Activated CD4-positive, alpha-beta T cell treated with anti-CD3 and anti-CD28 coated beads for 24 hours (primary cell): ENCODE measurements around the gene DIRAS1.
"Not testable (repeated sequence)": the region's sequence is repeated elsewhere in the genome, so short reads cannot be mapped to it uniquely, and the experiment has no call there.

Experiments used
- DNase-seq, 2 donors: peaks; one replicate each; pipeline ENCODE4 v3.0.0-alpha.2; 2020; ENCODE audit warnings: low read depth in 2 of 2

DIRAS1 gene

DNA sequence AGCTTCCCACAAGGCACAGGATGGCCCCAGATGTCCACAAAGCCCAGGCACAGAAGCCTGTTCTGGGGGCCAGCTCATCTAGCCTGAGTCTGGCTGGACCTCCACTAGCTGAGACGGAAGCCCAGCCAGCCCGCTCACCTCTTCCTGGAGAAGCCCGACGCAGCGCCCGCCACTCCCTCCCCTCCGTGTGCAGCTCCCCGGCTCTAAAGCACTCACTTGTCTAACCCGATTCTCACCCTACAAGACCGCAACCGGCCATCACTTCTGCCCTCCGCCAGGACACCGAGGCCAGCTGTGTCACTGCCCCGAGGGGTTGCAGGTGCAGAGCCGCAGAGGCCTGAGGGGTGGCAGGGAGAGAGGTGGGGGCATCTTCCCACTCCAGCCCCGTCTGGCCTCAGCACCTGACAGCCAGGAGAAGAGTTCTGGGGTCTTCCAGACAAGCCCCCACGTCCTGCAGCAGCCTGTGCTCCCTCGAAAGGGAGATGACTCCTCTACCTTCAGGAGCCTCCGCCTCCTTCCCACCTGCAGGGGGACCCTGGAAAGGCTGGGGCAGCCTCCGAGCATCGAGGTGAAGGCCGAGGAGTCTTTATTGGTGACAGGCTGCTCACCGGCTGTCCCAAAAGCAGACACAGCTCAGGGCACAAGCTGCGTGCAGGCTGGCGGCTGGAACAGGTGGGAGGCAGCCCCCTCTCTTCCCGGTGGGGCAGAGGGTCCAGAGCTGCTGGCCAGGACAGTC is 5.9 kb upstream of the DIRAS1 start:
- no peak for DNase-seq

DNA sequence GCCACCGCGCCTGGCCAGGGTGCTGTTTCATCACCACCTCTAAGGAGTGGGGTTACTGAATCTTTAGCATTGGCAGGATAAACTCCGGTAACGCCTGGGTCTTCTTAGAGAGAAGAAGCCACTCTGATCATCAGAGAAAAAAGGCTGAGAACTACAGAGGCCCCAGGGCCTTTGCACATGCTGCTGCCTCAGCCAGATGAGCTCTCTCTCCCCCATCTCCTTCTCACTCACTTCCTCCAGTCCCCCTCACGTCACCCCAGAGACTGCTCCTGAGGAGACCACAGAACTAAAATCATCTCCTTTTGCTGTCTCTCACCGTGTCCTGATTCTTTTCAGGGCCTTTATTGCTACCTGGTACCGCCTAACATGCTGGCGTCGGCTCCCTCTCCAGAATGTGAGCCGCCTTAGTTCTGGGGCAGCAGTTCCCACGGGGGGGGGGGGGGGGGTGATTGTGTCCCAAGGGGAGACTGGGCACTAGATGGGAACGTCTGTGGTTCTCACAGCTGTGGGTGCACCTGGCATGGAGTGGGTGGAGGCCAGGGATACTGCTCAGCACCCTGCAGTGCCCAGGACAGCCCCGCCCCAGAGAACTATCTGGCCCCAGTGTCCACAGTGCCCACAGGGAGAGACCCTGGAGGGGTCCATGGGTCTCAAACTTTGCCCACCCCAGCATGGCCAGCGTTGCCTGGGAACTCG is 5.1 kb upstream of the DIRAS1 start:
- no peak for DNase-seq

DNA sequence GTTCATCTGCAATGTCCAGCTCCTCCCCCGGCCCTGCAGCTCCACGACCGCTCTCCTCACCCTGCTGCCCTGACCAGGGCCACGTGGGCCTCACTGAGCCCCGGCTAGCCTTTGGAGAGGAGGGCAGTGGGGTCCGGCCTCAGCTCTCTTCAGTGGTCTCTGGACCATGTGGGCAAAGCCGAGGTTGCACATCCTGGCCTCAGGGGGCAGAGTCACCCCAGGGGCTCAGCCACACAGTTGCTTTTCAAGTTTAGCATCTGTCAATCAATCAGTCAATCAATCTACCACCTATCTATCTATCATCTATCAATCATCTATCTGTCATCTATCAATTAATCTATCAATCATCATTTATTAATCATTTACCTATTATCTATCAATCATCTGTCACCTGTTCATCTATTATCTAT is 3.0 kb upstream of the DIRAS1 start:
- DNase-seq = no peak

DNA sequence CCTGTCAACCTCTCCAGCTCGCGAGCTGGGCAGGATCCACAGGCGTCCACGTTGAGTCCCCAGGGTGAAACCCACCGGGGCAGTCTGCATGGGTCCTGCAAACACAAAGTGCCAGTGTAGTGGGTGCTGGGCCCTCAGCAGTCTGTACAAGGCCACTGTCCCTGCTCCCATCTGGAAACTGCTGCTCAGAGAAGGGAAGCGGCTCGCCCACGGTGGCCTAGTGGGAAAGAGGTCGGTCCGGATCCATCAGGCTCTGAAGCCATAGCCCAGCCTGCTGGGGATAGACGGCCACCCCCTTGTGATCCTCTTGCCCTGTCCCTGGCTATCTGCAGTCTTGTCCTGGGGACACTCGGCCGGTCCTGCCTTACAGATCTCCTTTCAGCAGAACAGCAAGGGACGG is 2.6 kb upstream of the DIRAS1 start:
- DNase-seq = no peak

DNA sequence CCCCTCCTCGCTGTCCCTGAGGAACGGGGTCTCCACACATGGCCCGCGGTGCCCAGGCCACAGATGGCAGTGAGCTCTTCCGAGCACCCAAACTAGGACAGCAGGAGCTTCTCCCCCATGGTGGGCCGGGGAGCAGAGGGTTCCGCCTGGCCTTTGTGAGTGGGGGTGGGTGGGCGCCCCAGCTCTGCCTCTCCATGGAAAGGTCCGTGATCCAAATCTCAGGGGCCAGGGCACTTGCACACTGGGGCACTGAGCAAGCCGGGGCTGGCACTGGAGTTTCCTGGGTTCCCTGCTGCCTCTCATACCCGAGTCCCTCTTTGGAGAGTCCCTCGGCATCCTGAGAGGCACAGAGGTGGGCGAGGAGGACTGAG is 2.2 kb upstream of the DIRAS1 start:
- no peak for DNase-seq

DNA sequence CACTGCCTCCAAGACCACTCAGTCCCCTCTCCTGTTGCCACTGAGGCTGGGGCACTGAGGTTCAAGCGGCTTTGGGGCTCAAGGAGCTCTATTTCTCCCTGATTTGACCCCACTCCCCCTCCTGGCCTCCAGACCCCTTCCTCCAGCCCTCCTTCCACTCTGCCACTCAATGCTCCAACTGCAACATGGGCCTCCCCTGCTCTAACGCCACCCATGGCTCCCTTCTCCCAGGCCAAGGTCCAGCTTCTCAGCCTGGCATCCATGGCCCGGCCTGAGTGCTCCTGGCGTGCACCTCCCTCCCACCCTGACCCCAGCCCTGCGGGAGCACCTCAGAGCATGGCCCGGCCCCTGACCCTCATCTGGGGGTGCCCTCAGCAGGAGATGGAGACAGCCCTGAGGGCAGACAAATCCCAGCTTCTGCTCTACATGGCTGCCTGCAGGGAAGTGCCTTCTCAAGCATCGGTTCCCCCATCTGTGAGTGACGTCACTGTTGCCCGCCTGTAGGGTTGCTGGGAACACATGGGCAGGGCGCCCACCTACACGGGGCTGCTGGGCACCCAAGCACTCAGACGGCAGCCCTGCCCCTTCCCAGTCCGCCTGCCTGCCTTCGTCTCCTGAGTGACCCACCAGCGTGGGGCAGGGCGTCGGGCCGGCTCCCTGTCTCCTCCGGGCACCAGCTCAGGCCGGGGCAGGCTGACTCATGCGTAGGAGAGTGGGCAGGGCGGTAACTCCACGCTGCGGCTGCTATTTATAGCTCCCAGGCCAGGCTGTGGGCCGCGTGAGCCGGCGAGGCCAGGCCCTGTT is 1.6 kb upstream of the DIRAS1 start:
- no peak for DNase-seq

DNA sequence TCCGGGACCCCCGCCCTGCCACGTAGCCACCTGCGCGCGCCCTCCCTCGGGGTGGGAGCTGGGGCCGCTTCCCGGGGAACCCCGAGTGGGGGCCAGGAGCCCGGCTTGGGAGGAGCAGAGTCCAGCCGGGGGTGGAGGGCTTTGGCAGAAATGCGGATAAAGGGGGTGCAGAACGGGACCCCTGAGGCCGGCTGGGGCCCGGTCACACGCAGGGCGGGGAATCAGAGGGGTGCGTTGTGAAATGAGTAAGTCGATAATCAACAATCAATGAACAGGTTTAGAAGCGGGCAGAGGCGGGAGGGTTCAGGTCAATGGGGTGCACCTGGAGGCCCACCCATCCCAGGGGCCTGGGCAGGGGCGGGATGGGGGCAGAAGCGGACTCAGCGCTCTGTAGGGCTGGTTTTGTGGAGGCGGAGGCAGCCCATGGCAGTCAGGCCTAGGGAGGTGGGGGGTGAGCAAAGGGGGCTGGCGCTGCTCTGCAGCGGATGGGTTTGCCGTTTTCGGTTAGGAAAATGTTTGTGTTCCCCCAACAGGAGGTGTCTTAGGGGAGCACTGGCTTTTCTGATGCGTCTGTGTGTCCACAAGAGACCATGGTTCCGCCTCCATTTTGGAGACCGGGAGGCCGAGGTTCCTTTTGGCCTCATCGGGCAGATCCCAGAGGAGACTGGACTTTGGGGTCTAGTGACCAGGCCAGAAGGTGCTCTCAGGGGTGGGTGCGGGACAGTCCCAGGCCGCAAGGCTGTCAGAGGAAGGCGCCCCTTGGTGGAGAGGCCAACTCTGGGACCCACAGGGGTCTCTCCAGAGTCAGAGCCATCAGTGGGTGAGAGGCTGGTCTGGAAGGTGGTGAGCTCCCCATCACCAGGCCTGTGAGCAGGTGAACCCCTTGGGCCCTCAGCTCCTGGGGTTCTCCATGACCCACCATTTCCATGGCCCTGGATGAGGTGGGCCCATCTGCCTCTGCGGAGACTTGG is 683 bp upstream of the DIRAS1 start:
- no peak for DNase-seq

DNA sequence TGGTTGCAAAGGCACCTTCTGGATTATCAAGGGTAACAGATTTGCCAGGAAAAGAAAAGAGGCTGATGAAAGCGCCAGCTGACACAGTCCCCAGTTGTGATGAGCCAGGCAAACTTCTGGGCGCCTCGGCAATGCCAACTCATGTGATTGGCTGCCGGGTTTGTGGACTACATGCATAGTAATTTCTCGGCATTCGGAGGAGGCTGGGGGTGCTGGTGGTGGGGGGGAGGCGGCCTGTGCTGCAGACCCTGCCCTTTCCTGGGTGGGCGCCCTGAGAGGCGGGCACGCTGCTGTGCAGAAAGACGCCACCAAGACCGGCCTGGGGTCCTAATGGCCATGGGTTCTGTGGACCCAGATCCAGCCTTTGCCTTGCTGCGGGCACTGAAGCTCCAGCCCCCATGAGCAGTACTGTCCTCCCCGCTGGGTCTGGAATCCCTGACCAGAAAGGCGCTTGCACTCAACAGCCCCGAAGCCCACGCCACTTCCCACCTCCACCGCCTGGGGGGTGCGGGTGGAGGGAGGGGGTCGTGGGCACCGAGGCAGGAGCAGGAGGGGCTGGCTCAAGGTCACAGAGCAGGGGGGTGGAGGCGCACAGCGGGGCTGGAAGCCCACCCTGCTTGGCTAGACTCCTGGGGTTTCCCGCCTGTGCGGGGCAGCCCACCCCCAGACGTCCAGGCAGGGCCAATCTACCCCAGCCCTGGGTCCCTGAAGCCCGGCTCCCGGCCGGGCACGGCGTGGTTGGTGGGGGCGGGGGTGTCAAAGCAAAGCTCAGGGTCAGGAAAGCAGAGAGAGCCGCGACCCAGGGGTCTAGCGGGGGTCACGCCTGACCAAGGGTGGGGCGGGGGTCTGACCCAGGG is 1.0 kb downstream of the DIRAS1 start:
- DNase-seq = no peak

DNA sequence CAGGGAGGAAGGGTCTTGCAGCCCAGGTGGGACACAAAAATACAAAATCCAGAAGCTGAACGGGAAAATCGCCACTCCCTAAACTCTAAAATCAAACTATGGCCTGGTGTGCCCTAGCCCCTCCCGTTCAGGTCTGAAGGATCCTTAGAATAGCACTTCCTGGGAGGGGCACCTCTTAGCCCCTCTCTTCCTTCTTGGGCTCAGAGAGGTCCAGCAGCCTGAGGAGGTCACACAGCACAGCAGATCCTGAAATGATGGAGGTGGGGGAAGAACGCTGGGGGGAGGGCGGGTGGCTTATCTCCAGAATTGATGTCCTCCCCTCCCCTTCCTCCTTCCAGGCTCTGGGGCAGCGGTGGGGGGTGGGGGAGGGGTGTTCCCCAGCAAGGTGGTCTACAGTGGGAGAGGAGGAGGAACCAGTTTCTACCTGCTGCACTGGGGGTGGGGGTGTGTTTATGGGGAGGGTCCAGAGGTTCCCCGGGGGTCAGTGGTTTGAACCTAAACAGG is 1.9 kb downstream of the DIRAS1 start:
- DNase-seq = no peak

DNA sequence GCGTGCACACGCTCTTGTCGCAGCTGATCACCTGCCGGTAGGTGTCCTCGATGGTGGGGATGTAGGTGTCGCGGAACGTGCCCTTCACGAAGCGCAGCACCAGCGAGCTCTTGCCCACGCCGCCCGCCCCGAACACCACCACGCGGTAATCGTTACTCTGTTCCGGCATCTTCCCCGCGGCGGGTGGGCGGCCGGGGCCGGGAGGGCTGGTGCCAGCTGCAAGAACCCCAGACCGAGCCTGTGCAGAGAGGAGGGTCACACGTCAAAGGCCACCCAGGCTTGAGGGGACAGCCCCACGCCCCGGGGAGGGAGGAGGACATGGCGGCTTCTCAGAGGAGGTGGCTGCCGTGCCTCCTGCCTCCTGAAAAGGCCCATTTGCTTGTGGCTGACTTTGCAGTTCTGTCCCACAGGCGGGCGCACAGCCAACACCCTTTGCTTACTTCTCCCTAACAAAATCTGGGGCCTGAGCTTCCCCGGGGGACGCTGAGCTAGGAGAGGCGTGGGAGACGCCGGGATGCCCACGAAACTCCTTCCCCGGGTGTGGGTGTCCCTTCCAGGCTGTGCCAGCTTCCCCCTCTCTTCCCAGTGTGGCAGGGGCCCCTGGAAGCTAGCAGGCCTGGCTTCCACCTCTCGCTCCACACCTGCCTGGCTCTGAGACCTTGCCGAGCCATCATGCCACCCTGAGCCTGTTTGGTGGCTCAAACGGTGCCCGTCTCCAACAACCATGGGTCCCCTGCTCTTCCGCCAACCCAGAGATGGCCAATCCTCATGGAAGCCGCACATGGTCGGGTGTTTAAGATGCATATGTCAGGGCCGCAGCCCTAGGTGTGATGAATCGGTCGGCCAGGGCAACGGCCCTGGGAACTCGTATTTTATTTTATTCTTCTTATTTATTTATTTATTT is 3.3 kb downstream of the DIRAS1 start:
- DNase-seq = no peak

DNA sequence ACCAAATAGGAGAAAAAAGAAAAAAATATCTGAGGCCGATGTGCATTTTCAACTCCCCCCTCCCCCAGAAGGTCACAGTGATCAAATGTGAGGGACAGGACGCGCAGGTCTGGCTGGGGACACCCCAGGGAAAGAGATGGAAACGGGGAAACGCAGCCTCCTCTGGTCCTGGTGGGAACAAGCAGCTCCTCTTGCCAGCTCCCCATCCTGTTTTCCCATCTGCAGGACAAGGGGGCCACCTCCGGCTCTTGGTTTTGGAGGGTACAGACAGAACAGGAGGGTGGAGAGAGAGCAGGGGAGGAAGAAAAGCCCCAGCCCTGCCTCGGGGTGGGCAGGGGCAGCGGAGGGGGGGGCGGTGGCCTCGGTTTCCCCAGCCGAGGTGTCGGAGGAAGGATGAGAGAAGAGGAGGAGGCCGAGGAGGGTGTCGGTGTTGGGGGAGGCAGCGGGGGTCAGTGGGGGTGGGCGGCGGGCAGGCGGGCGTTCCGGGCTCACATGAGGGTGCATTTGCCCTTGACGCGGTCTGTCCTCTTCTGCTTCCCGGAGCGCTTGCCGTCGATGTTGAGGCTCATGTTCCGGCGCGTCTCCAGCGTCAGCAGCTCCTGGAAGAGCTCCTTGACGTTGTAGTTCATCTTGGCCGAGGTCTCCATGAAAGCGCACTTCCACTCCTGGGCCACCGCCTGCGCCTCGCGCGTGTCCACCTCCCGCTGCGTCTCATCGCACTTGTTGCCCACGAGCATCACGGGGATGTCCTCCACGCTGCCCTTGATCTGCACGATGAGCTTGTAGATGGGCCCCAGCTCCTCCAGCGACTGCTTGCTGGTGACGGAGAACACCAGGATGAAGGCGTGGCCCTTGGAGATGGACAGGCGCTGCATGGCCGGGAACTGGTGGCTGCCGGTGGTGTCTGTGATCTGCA is 4.2 kb downstream of the DIRAS1 start:
- no peak for DNase-seq

DNA sequence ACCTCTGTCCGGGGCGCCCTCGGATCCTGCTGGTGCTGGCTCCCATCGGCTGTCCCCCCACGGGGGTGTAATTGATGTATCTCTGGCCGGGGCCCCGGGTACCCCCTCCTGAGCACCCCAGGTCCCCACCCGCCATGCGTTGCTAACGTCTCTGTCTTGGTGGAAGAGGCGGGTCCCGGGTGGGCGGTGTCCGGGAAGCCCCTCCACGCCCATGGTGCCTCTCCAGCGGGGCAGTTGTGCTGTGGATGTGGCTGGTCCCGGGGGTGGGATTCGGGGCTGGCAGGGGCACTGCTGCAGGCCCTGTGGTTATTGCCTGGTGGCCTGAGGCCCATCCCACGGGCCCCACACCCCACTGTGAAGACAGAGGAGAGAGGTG is 4.9 kb downstream of the DIRAS1 start:
- DNase-seq = no peak

DNA sequence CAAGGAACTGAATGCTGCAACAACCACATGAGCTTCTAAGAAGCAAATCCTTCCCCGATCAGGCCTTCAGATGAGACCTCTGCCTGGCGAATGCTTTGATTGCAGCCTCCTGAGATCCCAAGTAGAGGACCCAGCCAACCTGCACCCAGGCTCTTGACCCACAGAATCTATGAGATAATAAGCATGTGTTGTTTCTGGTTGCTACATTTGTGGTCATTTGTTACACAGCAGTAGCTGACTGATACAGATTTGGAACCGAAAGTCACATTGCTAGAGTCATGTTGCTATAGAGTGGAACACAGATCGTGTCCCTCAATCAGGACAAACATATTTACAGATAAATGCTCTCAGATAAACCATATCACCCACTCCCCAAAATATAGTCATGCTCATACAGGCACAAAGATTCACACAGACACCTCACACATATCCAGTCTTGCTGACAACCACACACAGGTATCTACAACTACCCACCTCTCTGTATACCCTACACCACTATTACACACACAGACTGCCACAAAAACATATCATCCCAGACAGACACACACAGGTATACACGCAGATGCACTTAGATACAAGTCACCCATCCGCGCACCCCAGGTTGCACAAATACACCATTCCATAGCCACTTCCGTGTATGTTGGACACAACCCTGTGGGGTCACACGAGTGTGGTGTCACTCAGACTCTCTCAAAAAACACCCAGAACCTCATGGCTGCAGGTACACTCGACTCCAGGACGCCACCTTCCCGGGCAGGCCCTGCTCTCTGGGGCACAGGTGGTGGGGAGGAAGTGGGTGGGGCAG is 5.5 kb downstream of the DIRAS1 start:
- no peak for DNase-seq

DNA sequence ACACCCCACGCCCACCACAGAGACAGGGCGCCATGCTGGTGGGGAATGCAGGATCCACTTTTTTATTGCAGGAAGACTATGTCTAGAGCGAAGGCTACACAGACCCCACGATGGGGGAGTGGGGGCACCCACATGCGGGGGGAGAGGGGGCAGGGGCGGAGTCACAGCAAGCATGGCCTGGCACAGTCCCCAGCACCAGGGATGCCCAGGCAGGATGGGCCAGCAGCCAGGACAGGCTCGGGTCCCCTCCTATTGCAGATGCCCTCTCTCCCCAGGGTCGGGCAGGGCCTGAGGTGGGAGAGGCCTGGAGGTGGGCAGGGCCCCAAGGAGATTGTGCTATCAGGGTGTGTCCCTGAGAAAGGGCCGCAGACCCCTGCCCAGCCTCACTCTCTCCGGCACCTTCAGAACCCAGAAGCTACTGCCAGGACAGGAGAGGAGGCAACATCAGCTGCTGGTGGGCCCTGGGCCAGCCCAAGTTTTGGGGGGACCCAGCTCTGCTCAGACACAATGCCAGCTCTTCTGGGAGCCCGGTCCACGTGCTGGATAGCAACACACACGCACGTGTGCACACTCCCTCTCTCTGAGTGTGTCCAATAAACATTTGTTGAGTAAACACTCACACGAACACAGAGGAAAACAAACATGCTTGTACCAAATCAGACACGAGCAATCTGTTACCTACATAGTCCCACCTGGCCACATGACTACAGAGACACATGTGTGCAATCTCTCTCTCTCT is 6.5 kb downstream of the DIRAS1 start:
- no peak for DNase-seq

DNA sequence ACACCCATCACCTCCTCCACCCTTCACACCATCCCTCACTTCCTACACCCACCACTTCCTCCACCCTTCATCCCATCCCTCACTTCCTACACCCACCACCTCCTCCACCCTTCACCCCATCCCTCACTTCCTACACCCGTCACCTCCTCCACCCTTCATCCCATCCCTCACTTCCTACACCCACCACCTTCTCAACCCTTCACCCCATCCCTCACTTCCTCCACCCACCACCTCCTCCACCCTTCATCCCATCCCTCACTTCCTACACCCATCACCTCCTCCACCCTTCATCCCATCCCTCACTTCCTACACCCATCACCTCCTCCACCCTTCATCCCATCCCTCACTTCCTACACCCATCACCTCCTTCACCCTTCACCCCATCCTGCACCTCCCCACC is 7.1 kb downstream of the DIRAS1 start:
- not testable (repeated sequence) for DNase-seq

DNA sequence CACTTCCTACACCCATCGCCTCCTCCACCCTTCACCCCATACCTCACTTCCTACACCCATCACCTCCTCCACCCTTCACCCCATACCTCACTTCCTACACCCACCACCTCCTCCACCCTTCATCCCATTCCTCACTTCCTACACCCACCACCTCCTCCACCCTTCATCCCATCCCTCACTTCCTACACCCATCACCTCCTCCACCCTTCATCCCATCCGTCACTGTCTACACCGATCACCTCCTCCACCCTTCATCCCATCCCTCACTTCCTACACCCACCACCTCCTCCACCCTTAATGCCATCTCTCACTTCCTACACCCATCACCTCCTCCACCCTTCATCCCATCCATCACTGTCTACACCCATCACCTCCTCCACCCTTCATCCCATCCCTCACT is 8.0 kb downstream of the DIRAS1 start:
- not testable (repeated sequence) for DNase-seq

DNA sequence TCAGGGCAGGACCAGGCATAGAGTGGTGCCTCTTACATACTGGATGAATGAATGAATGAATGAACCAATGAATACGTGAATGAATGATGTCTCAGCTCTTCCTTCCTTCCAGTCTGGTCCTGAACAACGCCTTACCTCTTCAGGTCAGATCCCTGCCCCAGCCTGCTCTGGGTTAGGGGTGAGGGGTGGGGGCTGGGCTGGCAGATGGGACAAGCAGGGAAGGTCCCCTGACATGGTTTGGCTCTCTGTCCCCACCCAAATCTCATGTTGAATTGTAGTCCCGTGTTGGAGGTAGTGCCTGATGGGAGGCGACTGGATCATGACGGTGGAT is 9.3 kb downstream of the DIRAS1 start:
- DNase-seq = no peak
